GM11168 (cell line): ENCODE results near the gene OR6C70.
"Not testable (repeated sequence)": the region's sequence is repeated elsewhere in the genome, so short reads cannot be mapped to it uniquely, and the experiment has no call there.

Experiments used
- in situ Hi-C: fragments of 300-500 bp; cut with MboI; formaldehyde crosslinking; loops from one replicate; pipeline ENCODE4 v1.12.0; 2022; ENCODE audit warnings: low sequenced_read_pairs; ENCODE audit not compliant: unreplicated experiment

The OR6C70 gene

GRCh38 chr12:55470088-55470829, at the start of gene OR6C70:
OR6C70 (minus strand) TSS chr12:55470138; CDS start chr12:55470138, 0 bp downstream.
- in situ Hi-C loops: no loop called here

DNA sequence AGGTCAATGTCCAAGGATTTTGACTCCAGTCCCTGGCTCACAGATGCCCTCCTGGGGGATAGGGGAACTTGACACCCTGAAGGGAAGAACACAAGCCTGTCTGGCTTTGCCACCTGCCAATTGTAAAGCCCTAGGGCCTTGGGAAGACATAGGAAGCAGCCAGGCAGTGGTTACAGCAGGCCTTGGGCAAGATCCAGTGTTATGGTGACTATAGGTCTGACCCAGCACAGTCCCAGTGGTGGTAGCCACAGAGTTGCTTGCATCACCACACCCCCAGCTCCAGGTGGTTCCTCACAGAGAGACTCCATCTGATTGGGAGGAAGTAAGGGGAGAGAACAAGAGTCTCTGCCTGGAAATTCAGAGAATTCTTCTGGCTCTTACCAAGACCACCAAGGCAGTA, 46.5 kb upstream of the OR6C70 start:
- in situ Hi-C loops: no loop called here

- in situ Hi-C loops: no loop called here
Observed at GRCh38 chr12:55515696-55516095, 45.8 kb upstream of the OR6C70 start.

DNA sequence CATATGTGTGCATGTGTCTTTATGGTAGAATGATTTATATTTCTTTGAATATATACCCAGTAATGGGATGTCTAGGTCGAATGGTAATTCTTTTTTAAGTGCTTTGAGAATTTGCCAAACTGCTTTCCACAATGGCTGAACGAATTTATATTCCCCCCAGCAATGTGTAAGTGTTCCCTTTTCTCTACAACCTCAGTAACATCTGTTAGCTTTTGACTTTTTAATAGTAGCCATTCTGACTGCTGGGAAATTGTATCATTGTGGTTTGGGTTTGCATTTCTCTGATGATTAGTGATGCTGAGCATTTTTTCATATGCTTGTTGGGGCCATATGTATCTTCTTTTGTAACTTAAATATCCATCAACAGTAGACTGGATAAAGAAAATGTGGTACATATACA, 31.7 kb upstream of the OR6C70 start:
- in situ Hi-C loops: no loop called here

GRCh38 chr12:55499810-55500252, 29.9 kb upstream of the OR6C70 start:
- in situ Hi-C loops: no loop called here

DNA sequence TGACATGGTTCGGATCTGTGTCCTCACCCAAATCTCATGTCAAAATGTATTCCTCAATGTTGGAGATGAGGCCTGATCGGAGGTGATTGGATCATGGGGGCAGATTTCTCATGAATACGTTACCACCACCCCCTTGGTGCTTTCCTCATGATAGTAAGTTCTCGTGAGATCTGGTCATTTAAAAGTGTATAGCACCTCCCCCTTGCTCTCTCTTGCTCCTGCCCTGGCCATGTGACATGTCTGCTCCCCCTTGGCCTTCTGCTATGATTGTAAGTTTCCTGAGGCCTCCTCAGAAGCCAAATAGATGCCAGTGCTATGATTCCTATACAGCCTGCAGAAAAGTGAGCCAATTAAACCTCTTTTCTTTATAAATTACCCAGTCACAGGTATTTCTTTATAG, 29.3 kb upstream of the OR6C70 start:
- in situ Hi-C loops: no loop called here

DNA sequence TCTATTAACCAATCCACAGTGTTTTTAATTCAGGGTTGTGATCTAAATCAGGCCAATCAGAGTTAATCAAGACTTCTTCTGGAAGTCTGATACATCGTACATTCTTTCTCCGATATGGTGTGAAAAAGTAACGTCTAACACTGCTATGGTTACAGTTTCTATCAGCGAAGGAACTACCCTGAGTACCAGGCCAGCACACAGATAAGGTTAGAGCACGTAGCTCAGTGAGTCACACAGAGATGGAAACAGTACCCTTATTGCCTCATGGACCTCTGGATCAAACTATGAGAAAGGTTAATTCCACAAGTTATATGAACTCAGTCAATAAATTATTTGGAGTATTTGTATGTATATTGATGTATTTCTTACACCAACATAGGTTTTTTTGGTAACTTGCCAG, 25.6 kb upstream of the OR6C70 start:
- in situ Hi-C loops: no loop called here

DNA sequence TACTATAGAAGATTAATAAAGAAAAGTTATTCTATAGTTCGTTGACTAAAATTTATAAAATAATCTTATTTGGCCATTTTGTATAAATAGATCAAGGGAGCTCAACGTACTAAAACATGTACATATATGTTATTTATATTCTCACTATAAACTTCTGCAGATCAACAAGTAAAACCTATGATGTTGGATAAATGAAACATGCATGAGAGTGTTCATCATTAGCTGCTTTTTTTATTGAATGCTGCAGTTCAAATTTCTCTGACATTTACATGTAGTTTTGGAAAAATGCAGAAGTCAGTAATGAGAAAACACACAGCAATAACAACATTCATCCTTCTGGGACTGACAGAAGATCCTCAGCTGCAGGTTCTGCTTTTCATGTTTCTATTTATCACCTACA, 22.1 kb upstream of the OR6C70 start, which contains the start of gene OR6C68:
Gene OR6C68 (plus strand): TSS at position 301 of the 400 bp plus-strand sequence. CDS start 0 bp downstream, at position 301.
- in situ Hi-C loops: no loop called here

DNA sequence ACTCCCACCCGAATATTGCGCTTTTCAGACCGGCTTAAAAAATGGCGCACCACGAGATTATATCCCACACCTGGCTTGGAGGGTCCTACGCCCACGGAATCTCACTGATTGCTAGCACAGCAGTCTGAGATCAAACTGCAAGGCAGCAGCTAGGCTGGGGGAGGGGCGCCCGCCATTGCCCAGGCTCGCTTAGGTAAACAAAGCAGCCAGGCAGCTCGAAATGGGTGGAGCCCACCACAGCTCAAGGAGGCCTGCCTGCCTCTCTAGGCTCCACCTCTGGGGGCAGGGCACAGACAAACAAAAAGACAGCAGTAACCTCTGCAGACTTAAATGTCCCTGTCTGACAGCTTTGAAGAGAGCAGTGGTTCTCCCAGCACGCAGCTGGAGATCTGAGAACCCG, 14.3 kb upstream of the OR6C70 start:
- in situ Hi-C loops: not testable (repeated sequence)

- in situ Hi-C loops: not testable (repeated sequence)
Observed at GRCh38 chr12:55479136-55479535, 9.2 kb upstream of the OR6C70 start.

DNA sequence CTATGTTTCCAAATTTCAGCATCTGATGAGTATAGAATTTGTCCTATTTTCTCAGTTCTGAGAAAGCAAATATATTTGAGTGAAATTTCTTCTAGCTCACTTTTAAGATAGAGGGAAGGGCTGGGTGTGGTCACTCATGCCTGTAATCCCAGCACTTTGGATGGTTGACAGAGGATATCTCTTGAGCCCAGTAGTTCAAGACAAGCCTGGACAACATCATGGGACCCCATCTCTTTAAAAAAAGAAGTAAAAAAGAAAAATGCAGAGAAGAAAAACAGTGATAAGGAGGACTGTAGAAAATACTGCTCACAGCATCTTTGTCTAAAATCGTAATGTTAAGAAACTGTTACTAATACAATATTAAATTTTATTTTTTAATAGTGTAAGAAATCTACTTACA, 2.3 kb upstream of the OR6C70 start:
- in situ Hi-C loops: no loop called here

- in situ Hi-C loops: no loop called here
Observed at GRCh38 chr12:55469291-55469690, 647 bp downstream of the OR6C70 start.

GRCh38 chr12:55467836-55468235, 2.1 kb downstream of the OR6C70 start:
- in situ Hi-C loops: no loop called here

DNA sequence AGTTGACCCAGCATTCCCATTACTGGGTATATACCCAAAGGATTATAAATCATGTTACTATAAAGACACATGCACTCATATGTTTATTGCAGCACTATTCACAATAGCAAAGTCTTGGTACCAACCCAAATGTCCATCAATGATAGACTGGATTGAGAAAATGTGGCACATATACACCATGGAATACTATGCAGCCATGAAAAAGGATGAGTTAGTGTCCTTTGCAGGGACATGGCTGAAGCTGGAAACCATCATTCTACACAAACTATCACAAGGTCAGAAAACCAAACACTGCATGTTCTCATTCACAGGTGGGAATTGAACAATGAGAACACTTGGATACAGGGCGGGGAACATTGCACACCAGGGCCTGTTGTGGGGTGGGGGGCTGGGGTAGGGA, 5.0 kb downstream of the OR6C70 start:
- in situ Hi-C loops: not testable (repeated sequence)

- in situ Hi-C loops: no loop called here
Observed at GRCh38 chr12:55448825-55449224, 21.1 kb downstream of the OR6C70 start.

- in situ Hi-C loops: no loop called here
Observed at GRCh38 chr12:55446326-55446725, 23.6 kb downstream of the OR6C70 start.

- in situ Hi-C loops: no loop called here
Observed at GRCh38 chr12:55445357-55445756, 24.6 kb downstream of the OR6C70 start.

DNA sequence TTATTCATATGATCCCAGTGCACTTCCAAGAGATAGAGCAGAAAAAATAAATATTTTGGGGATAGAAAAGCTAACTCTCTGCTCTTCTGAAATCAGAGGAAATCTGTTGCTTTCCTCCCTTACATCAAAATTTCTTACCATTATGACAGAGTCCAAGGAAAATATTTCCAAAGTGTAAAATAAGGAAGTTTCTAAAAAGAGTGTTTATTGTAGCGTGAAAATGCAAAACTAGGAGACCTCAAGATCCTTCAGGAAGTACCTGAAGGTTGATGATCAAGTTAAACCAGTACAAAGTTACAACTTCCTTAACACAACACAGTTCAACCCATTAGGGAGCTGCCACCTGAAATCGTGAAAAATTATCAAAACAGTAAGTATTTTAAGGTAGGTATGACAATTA, 26.2 kb downstream of the OR6C70 start, which contains the start of gene OR6C2:
Gene OR6C2 (plus strand): TSS at position 301 of the 400 bp plus-strand sequence. CDS start 8,138 bp downstream, outside the sequence.
- in situ Hi-C loops: no loop called here

DNA sequence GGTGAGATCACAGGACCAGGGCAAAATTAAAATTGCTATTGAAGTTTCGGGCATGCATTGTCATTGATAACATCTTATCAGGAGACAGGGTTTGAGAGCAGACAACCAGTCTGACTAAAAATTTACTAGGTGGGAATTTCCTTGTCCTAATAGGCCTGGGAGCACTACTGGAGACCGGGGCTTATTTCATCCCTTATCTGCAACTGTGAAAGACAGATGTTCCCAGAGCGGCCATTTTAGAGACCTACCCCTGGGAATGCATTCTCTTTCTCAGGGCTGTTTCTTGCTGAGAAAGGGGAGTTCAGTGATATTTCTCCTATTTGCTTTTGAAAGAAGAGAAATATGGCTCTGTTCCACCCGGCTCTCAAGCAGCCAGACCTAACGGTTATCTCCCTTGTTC, 28.7 kb downstream of the OR6C70 start:
- in situ Hi-C loops: not testable (repeated sequence)

DNA sequence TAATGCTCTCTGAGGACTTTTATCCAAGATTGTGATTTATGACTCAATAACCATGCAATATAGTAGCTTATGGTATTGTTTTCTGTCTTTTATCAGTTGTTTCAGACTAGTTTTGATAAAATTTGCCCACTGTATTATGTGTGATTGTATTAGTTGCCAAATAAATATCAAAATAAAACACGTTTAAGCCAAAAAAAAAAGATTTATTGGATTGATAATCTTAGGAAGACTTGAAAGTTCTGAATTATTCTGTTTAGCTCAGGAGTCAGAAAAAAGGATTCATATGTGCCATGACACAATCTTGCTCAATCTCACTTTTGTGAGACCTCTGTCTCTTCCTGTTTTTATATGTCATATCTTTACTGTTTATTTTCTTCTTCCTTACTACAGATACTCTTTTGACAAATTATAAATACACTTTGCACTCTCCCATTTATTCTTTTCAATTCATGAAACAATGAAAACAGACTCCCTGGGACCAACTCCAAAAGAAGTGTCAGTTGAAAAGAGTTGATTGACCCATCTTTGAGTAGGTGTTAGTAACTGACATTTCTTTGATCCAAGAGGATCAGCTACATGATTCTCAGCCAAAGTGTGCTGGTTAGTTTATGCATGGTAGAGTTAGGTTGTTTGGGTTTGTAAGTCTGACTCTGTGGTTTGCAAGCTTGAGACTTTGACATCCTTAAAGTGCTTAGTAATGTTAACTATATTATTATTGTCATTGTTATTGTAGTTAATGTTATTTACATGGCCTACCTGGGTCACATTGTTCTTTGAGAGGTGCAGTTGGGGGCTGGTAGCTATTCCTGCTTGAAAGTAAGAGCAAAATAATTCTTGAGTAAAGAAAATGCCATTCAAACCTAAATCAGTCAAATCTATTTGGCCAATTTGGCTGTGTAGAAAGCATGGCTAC, 41.4 kb downstream of the OR6C70 start:
- in situ Hi-C loops: no loop called here

- in situ Hi-C loops: no loop called here
Observed at GRCh38 chr12:55425954-55426353, 44.0 kb downstream of the OR6C70 start, which contains the start of gene OR6C76. OR6C76 (plus strand) TSS chr12:55426254; CDS start chr12:55426254, 0 bp downstream.
